ENCODE measurements around the gene TMEM120A.

Gene TMEM120A

DNA sequence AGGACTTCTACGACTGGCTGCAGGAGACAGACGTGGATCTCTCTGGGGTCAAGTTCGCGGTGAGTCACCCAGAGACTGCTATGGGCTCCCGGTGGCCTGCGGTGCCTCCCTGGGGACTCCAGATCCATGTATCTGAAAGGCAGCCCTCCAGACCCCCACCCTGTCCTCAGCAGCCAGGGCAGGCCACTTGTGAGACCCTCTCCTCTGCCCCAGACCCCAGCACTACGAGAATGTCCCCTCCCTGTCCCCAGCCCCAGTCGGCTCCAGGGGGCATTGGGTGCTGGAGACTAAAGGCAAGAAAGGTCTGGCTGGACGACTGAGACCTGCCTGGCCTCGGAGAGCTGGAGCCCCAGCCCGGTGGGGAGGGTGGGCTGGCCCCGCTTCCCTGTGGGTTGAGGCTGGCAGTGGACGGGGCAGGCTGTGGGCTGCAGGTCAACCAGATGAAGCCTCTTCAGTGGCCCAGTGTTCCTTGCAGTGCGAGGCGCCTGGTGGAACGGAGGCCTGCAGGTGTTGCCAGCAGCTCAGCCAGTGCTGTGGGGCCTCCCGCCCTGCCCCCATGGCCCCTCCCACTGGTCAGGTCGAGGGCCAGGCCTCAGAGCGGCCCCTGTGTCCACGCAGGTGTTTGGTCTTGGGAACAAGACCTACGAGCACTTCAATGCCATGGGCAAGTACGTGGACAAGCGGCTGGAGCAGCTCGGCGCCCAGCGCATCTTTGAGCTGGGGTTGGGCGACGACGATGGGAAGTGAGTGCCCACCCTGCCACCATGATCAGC is 13.8 kb downstream of the TMEM120A start:
- DNase-seq (ENCODE audit: low spot score): no peak

DNA sequence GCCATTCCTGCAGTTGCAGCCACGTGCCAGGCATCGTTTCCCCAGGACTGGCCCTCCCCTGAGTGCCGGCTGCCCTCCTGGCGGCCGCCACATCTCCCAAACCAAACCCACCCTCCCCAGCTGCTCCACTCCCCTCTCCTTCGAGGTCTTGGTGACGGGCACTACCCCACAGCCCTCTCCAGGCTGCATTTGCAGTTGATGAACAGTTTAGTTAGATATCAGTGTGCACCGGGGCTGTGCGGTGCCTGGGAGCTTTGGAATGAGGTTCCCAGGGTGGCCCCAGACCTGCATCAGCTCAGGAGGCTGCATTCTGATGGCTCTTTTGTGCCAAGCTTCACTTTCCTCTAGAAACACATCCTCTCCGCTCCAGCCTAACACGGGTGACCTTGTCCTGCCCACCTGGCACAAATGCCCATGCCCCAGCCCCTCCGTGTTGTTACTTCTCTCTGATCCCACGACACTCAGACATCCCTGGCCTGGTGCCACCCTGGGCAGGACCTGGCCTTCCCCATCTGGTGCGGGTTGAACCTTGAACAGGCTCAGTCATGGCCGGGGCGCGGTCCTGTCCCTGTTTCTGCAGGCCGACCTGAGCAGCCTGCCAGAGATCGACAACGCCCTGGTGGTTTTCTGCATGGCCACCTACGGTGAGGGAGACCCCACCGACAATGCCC is 14.5 kb downstream of the TMEM120A start:
- DNase-seq (ENCODE audit: low spot score): no peak

DNA sequence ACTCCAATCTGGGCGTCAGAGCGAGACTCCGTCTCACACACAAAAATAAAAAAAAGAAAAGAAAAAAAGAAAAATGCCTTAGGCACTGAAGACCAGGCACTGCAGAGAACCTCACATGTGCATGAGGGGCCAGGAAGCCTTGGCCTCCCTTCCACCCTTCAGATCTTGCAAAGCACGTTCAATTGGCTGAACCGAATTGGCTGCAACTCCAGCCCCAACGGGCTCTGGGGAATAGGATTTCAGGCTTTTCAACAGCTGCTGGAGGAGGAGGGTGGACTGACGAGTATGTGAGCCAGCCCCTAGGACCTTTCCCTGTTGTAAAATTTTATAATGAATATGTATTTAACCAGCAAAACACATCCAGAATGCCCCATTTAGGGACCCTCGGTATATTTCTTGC is 16.7 kb downstream of the TMEM120A start:
- DNase-seq (ENCODE audit: low spot score): no peak

DNA sequence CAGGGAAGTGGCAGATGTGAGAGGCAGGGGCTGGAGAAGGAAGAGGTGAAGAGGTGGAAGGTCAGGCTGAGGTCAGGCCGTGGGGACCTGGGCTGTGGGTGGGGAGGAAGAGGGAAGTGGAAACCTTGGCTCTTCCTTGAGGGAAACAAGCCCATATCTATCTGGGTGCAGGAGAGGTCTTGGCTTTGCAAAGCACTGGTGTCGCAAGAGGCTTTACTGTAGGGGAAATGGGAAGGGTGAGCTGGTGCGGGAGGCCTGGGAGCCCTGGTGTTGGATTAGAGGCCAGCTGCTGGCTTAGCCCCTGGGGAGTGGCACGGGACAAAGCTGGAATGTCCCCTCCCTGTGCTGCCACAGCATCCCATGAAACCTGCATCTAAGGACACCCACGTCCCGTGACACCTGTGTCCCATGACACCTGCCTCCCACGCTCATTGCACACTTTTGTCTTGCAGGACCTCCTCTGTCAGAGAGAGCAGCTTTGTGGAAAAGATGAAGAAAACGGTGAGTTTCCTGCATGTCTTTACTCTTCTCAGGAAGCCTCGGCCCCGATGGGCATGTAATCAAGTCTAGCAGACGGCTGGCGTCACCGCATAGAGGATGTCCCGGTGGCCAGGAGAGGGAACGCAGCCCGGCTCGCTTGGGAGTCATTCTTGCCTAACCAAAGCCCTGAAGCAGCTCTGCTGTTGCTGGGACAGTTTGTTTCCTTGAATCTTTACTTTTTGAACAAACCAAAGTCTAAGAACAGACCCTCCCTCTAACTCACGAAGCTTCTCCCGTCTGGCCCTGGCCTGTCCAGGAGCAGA is 22.2 kb downstream of the TMEM120A start:
- no peak for DNase-seq (ENCODE audit: low spot score)

DNA sequence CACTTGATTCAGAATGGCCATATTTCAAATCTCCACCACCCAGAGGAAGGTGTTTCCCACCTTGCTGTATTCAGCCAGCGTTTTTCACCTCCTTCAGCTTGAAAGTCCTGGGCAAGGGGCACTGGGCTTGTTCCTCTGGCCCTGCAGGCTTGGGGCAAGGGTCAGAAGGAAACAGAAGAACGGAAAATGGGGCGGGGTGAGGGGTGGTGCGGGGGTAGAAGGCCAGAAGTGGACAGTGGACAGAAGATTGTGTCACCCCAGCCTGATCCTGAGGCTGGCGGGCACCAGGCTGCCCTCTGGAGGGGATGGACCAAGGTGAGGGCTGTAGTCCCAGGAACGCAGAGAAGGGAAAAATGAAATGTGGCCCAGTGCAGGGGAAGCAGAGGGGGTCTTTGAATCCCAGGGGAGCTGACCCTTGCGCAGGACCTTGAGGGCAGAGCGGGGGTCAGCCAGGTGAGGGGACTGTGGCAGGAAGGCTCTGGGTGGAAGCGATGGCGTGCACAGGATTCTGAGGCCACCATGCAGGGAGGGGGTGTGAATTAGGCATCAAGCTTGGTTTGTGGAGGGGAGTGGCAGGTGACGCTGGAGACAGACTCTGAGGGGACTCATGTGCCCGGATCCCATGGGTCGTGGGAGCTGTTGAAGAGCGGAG is 23.0 kb downstream of the TMEM120A start:
- DNase-seq (ENCODE audit: low spot score): no peak

DNA sequence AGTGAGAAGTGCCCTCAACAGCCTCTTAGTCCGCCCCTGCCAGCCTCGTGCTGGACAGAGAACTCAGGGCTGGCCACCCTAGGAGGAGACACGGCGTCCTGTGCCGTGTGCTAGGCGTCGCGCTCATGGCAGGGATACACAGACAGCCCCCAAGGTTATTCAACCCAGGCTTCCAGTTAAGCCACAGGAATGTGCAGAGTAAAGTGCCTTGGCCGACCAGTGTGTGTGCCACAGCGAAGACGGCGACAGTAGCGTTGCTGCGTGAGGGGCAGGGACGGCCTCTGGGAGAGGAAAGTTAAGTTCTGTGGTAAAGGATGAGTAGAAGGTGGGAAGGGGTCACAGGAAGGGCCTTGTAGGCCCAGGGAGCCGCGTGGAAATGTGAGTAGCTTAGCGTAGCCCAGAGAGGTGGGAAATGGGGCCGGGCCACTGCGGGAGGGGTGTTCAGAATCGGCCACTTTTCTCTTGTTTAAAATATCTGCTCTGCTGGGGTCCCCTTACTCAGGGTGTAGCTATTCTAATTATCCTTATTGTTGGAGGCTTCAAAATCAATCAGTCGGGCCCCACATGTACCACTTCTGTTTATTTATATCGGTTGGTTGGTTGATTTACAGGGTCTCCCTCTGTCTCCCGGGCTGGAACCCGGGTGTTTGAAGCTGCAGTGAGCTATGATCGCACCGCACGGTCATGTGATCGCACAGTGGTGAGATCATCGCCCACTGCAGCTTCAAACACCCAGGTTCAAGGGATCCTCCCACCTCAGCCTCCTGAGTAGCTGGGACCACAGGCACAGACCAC is 24.5 kb downstream of the TMEM120A start:
- no peak for DNase-seq (ENCODE audit: low spot score)

DNA sequence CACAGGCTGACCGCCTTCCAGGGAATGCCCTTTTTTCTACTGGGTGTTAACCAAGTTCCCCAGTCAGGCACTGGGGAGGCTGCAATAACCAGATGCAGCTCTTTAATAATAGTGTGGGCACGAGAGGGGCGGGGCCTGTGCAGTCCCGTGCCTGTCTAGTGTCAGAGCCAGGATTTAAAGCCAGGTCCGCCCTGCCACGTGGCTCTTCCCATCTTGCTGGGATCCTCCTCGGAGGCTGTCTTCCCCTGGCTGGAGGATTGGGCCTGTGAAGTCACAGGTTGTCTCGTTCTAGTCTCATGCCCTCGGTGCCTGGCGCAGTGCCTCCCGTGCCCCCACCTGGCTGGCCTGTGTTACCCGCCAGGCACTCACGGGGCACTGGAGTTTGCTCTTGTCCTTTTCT is 25.2 kb downstream of the TMEM120A start:
- no peak for DNase-seq (ENCODE audit: low spot score)

DNA sequence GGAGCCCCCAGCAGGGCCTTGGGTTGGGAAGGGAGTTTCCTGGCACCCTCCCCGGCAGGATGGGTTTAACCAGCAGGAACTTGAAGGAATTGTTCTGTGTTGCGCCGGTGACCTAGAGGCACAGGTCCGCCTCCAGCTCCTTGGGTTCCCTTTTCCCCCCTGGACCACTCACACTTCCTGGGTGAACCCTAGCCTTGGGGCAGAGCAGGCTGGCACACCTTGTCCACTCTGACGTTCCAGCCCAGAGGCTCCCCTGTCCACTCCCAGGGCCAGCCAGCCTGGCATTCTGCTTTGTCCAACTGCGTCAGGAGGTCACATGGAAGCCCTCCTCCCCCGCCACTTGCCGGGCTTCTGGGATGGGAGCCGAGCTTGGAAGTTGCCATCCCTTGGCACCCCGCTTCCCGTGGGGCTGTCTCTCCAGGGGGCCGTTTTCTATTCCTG is 25.8 kb downstream of the TMEM120A start:
- no peak for DNase-seq (ENCODE audit: low spot score)

DNA sequence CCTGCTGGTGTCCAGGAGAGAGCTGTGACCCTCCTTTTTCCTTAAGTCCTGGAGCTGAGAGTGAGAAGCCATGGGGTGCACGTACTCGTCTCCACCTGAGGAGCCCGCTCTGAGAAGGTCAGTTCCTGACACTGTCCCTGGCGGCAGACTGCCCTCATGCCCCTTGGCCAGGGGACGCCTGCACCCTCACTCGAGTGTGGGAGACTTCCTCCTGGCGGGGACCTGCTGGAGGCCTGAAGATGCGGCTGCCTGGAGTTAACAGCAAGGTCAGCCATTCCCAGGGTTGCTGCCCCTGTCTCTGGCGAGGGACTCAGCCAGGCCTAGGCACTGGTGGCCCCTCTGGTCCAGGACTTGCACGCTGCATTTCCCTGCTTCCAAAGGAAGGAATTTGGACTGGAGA is 26.4 kb downstream of the TMEM120A start:
- no peak for DNase-seq (ENCODE audit: low spot score)

DNA sequence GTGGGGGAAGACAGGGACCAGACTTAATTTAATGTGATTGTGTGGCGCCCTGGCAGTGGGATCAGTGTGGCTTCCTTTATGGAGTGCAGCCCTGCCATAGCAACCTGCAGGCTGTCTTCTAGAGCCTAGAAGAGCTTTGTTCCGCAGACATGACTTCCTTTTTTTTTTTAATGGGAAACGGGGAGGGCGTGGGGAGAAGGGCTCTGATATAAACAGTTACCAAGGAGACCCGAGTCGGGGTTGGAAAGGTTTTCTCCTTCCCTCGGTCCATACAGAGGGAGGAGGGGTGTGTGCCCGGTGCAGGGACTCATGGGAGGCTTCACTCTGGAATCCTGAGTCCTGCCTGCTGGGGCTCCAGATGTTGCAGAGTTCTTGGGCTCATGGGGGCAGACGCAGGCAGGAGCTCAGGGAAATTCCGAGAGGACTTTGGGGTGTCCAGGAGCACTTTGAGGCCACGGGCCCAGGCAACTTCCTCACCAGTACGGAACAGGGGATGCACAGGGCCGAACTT is 26.9 kb downstream of the TMEM120A start:
- no peak for DNase-seq (ENCODE audit: low spot score)

DNA sequence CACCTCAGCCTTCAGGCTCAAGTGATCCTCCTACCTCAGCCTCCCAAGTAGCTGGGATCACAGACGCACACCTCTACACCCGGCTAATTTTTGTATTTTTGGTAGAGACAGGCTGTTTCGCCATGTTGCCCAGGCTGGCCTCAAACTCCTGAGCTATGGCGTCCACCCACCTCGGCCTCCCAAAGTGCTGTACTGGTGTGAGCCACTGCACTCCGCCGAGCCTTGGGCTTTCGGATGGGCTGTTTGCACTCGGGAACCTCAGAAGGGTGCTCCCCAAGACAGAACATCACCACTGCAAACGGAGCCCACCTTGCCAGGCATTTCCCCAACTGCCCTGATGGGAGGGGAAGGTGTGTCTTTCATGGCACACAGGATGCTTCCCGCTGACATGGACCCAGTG is 27.3 kb downstream of the TMEM120A start:
- no peak for DNase-seq (ENCODE audit: low spot score)

DNA sequence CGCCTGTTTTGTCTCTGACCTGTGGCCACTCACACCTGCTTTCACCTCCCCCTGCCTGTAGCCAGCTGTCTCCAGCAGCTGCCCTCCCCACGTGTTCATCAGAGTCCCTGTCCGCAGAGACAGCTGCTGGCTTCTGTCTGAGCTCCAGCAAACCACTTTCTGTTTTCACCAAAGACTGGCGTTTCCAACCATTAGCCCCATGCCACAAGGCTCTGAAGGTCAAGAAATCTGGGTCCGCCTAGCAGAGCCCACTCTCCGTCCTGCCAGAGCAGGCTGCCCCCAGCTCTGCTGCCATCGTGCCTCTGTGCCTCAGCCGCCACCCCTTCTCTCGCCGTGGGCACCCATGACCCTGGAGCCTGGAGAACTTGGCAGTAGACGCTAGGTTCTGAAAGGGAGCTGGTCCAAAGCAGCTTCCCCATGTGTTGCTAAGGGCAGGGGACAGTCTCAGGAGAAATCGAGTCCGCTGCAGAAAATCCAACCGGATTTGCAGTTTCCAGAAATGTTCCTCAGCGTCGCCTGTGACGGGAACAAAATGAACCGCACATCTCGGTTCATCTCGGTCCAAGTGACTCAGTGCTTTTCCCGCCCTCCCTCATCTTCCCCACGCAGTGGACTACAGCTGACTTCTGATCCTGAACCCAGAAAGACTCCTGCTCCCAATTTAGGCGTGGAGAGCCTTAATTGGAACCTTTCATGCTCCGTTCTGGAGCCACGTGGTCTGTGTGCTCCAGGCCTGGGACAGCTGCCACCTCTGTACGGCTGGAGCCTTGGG is 28.0 kb downstream of the TMEM120A start:
- no peak for DNase-seq (ENCODE audit: low spot score)

DNA sequence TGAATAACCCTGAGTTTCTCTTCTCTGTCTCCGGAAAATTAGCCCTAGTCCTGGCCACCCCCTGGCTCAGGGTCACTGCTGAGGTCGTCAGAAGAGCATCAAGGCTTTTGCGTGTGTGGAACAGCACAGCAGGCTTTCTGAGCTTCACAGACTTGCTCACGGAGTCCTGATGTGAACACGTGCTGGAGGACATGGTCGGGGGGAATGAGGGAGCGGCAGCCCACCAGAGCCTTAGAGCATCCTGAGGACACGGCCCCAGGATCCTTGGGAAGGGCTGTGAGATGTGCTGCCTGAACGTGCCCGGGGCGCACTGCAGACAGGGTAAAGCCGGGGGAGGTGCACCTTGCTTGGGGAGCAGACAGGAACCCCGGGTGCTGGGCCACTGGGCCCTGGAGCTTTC is 28.8 kb downstream of the TMEM120A start:
- DNase-seq (ENCODE audit: low spot score): no peak

DNA sequence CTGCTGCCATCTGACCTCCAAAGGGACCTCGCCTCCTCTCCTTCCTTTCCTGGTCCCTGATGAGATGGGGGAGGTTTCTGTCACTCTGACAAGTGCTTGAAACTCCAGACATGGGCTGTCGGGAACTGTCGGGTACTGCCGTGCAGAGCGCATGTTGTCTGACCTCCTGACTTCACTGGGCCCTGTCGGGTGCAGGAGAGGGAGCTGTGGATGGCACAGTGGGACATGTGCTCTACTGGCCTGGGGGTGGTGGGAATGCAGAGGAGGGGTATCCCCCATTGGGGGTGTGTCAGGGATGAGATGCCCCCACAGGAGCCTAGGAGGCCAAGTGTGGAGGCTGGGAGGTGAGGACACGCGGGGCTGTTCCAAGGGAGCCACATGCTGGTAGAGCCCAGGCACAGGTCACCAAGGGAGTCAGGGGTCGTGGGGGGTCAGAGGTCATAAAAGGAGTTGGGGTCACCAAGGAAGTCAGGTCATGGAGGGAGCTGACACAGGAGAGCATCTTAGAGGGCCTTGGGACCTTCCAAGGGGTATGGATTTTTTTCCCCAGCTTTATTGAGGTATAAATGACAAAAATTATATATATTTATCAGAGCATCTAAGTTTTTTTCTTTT is 30.9 kb downstream of the TMEM120A start:
- no peak for DNase-seq (ENCODE audit: low spot score)

DNA sequence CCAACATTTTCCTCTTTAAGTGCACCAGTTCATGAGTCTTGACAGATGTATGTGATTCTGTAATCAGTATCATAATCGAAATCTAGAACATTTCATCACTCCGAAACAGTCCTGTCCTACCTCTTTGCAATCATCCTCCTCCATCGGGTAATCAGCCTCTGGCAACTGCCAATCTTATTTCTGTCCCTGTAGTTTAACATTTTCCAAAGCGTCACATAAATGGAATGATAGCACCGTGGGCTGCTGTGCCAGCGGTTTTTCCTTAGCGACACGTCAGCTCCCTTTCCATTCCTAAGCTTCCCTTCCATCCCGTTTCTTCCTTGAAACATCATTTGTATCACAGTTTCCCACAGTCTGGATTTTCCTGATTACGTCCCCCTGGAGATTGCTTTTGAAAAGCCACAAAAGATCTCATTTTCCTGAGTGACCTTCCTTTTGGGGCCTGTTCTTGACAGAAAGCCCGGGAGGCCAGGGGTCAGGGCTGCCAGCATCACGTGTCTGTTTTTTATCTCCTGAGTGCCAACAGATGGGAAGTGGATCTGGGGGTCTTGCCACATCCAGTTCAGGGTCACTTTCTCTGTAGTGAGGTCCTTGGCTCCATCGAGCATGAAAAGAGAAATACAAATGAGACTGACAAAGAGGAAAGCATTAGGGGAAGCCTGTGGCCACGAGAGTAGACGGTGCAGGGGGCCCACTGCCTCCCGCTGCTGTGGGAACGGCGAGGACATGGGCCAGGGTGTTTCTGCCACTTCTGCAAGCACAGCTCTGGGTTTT is 31.6 kb downstream of the TMEM120A start:
- DNase-seq (ENCODE audit: low spot score): no peak

DNA sequence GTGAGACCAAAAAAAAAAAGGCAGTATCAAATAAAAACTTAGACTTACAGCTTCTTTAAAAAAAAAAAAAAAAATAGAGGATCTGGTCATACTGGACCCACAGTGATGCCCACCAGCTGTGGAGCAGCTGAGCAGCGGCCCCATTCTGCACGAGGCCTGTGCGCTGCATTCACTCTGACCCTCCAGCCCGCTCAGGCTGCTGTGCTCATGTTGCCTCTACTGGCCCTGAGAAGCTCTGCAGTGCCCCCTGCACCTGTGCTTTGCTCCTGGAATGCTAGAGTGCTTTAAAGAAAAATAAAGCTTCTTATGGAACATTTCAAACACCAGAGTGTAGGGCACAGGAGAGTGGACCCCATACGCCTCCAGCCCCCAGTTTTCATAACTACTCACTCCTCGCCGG is 33.2 kb downstream of the TMEM120A start:
- DNase-seq (ENCODE audit: low spot score): no peak

DNA sequence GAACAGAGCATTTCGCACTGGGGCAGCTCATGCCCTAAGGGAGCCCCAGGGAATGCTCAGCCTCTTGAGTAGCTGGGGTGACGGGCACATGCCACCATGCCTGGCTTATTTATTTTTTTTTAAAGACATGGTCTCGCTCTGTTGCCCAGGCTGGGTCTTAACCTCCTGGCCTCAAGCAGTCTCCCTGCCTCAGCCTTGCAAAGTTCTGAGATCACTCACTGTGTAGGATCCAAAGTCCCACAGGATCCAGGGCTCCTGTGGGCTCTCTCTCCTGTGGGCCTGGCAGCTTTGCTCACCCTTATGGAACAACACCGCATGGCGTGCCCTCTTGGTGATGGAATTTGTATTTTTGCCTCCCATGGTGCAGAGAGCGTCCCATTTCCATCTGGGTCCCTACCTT is 34.0 kb downstream of the TMEM120A start:
- DNase-seq (ENCODE audit: low spot score): no peak

DNA sequence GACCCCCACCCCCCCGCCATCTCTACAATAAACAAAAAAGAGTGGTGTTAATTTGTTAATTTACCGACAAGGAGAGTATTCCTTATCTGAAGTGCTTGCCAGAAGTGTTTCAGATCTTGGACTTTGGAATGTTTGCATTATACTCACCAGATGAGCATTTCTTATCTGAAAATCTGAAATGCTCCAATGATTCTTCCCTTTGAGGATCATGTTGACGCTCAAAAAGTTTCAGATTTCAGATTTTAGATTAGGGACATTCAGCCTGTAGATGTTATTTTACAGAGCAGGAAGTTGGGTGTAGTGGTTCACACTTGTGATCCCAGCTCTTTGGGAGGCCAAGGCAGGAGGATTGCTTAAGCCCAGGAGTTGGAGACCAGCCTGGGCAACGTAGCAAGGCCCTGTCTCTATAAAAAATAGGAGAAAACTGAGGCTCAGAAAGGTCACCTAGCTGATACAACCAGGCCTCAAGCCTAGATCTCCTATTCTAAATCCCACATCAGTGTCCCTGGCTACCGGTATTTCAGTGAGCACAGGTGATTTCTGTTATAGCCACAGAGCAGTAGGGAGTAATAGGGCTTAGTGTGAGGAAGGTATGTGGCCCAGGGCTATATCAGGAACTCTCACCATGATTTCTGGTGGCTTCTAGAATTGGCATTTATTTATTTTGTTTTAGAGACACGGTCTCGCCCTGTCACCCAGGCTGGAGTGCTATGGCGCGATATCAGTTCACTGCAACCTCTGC is 35.4 kb downstream of the TMEM120A start:
- no peak for DNase-seq (ENCODE audit: low spot score)

Data from CD4-positive, alpha-beta T cell treated with Interleukin-2 at 100 ng/mL for 4 hours (primary cell).